ENCODE measurements around the gene APLNR. TPM values are rescaled to one million over a fixed set of nuclear protein-coding genes. Genes with fewer than 3 reads are reported as not detected.
A peak's percentile ranks its signal among the peaks of the same experiment; 100 is the strongest.
"Not testable (repeated sequence)": the region's sequence is repeated elsewhere in the genome, so short reads cannot be mapped to it uniquely, and the experiment has no call there.

APLNR gene
- 100 to 1,000 TPM; 126 to 174 (median 152) TPM for polyA plus RNA-seq (ENCODE audit: insufficient read depth in 1 of 5, insufficient read length in 5 of 5, low replicate concordance in 1 of 5)
- long read RNA-seq, donor 1, transcript APLNR-201 (2 exons, 1,726 nt), result minor isoform, 5 of 346 reads
- long read RNA-seq, donor 1, transcript APLNR-202 (1 exons, 3,609 nt), result major isoform, 341 of 346 reads
- long read RNA-seq, donor 1, partial matches to known transcripts, result 0 of 346 reads
- long read RNA-seq, donor 1, other reads (novel, unspliced or antisense), result 0 of 346 reads
- long read RNA-seq, donor 2, transcript APLNR-201 (2 exons, 1,726 nt), result minor isoform, 5 of 132 reads
- long read RNA-seq, donor 2, transcript APLNR-202 (1 exons, 3,609 nt), result major isoform, 127 of 132 reads
- long read RNA-seq, donor 2, partial matches to known transcripts, result 0 of 132 reads
- long read RNA-seq, donor 2, other reads (novel, unspliced or antisense), result 0 of 132 reads
- long read RNA-seq, donor 3, transcript APLNR-201 (2 exons, 1,726 nt), result minor isoform, 5 of 195 reads
- long read RNA-seq, donor 3, transcript APLNR-202 (1 exons, 3,609 nt), result major isoform, 190 of 195 reads
- long read RNA-seq, donor 3, partial matches to known transcripts, result 0 of 195 reads
- long read RNA-seq, donor 3, other reads (novel, unspliced or antisense), result 0 of 195 reads
- long read RNA-seq, donor 4, transcript APLNR-202 (1 exons, 3,609 nt), result major isoform, 131 of 135 reads
- long read RNA-seq, donor 4, partial matches to known transcripts, result 0 of 135 reads
- long read RNA-seq, donor 4, other reads (novel, unspliced or antisense), result 0 of 135 reads
- long read RNA-seq, donor 5, transcript APLNR-202 (1 exons, 3,609 nt), result major isoform, 256 of 257 reads
- long read RNA-seq, donor 5, partial matches to known transcripts, result 0 of 257 reads
- long read RNA-seq, donor 5, other reads (novel, unspliced or antisense), result 0 of 257 reads
- long read RNA-seq, donor 6, transcript APLNR-202 (1 exons, 3,609 nt), result major isoform, 210 of 214 reads
- long read RNA-seq, donor 6, partial matches to known transcripts, result 0 of 214 reads
- long read RNA-seq, donor 6, other reads (novel, unspliced or antisense), result 0 of 214 reads
- long read RNA-seq, donor 7, transcript APLNR-202 (1 exons, 3,609 nt), result major isoform, 152 of 157 reads
- long read RNA-seq, donor 7, transcript APLNR-201 (2 exons, 1,726 nt), result minor isoform, 5 of 157 reads
- long read RNA-seq, donor 7, partial matches to known transcripts, result 0 of 157 reads
- long read RNA-seq, donor 7, other reads (novel, unspliced or antisense), result 0 of 157 reads
- long read RNA-seq, donor 8, transcript APLNR-202 (1 exons, 3,609 nt), result major isoform, 102 of 105 reads
- long read RNA-seq, donor 8, partial matches to known transcripts, result 0 of 105 reads
- long read RNA-seq, donor 8, other reads (novel, unspliced or antisense), result 0 of 105 reads

GRCh38 chr11:57237204-57237681 lies at the start of gene APLNR:
APLNR (minus strand) TSS chr11:57237250; CDS start chr11:57237004, 246 bp downstream.
- no peak for DNase-seq

DNA sequence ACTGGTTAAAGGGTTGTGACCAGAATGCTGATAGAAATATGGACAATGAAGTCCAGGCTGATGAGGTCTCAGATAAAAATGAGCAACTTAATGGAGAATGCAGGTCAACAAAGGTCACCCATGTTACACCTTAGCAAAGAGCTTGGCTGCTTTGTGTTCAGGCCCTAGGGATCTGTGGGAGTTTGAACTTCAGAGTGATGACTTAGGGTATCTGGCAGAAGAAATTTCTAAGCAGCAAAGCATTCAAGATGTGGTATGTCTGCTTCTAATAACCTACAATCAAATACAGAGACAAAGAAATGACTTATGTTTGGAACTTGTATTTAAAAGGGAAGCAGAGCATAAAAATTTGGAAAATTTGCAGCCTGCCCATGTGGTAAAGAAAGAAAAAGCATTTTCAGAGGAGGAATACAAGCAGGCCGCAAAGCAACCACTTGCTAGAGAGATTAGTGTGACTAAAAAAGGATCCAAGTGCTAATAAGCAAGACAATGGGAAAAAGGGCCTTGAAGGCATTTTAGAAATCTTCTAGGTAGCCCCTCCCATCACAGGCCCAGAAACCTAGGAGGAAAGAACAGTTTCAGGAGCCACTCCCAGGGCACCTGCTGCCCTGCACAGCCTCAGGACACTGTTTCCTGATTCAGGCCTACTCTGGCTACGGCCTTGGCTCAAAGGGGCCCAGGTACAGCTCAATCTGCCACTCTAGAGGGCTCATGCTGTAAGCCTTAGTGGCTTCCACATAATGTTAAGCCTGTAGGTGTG lies 46.4 kb upstream of the APLNR start:
- DNase-seq, result no peak

DNA sequence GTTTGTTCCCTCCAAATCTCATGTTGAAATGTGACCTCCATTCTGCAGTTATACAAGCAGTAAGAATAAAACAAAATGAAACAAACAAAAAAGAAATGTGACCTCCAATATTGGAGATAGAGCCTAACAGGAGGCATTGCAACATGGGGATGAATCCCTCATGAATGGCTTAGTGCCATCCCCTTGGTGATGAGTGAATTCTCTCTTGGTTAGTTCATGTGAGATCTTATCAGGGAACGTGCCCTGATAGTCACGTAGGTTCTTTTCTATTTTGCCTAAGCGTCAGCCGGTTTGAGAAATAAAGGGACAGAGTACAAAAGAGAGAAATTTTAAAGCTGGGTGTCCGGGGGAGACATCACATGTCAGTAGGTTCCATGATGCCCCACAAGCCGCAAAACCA lies 44.5 kb upstream of the APLNR start:
- not testable (repeated sequence) for DNase-seq

- DNase-seq, result no peak
These were observed 42.1 kb upstream of the APLNR start for GRCh38 chr11:57279116-57279515.

- DNase-seq, result no peak
These were observed 41.7 kb upstream of the APLNR start for GRCh38 chr11:57278721-57279095.

DNA sequence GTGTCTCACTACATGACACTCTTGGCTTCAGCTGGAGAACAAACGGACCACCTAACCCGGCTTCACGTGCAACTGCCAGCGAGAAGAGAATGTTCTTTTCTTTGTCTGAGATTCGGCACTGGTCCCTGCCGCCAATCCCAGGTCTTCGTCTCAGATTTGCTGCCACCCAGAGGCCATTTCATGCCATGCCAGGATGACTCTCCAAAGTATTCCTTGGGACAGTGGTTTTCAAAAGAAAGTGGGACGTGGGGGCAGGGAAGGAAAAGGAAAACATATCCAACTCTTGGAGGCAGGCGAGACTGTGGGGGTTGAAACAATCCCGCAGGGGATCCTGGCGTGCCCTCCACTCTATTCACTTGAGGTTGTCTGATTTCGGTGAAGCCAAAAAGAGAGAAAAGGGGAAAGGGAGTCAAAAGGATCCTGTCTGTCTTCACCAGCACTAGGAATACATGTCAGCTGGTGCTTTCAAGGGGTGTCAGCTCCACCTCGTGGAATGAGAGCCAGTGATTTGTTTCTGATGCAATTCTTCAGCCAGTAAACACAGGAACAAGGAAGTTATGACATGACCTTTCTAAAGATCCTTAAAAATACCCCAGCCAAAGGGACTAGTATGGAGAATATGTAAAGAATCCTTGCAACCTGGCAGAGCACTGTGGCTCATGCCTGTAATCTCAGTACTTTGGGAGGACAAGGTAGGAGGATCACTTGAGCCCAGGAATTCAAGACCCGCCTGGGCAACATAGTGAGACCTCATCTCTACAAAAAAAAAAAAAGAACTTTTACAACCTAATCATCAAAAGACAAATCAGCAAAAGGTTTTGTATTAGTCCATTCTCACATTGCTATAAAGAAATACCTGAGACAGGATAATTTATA lies 41.0 kb upstream of the APLNR start:
- DNase-seq, result peak; percentile 68 to 74

GRCh38 chr11:57276971-57277675 lies 40.1 kb upstream of the APLNR start:
- DNase-seq, result no peak

GRCh38 chr11:57276169-57276970 lies 39.3 kb upstream of the APLNR start:
- DNase-seq, result no peak

GRCh38 chr11:57275582-57275981 lies 38.5 kb upstream of the APLNR start:
- no peak for DNase-seq

GRCh38 chr11:57274904-57275498 lies 38.0 kb upstream of the APLNR start:
- no peak for DNase-seq

DNA sequence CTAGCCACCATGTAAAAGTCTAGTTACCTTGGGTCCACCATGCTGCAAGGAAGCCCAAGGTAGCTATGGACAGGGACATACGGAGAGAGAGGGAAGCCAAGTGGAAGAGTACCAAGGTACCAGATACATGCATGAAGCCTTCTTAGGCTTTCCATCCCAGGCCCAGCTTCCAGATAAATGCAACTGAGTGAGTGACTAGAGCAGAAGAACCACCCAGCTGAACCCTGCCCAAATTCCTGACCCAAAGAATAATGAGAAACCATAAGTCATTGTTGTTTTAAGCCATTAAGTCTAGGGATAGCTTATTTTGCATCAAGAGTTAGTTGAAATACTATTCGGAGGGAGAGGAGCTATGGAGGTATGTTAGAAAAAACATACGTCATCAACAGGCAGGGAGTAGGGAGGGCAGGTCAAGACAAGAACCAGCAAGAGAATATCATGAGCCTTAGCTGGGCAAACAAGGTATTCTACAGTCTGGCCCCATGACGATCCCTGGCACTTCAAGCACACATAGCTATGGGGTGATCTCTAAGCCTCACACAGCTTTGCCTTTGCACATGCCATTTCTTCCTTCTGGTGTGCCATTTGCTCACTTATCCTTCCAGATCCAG lies 36.5 kb upstream of the APLNR start:
- no peak for DNase-seq

DNA sequence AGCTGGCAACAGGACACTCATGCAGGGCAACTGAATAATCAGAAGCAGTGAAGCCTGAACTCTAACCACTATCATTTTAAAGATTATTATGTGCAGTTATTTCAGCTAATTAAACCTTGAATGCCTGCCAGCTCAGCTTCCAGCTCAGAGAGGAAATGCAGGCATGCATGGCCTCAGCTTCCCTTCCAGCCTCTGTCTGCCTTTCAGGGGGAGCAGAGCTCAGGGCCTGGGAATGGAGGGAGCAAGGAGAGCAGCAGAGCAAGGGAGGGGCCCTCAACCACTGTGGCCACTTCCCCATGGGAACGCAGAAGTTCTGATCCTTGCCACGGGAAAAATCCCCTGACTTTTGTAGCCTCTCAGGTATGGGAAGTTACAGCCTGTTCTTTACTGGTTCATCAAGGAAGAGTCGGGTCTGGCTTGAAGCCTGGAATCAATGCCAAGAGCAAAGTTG lies 32.5 kb upstream of the APLNR start:
- no peak for DNase-seq

- DNase-seq, result no peak
These were observed 29.1 kb upstream of the APLNR start for GRCh38 chr11:57266157-57266556.

DNA sequence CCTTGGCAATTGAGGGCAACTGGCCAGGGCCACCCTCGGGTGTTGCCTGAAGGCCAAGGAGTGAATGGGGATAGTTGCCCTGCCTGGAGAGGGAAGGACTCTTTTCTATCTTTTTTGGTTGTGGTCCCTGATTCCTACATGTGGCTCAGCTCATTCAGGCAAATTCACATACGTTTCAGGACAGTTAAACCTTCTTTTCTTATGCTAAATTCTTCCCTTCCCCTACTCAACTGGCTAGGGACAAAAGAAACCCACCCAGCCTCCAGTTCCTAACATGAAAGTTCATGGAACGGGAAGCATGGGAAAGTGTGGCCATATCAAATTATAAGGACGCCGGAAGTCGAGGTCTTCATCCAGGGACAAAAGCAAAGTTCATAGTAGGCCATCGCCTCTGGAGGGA lies 26.3 kb upstream of the APLNR start:
- DNase-seq, result no peak

DNA sequence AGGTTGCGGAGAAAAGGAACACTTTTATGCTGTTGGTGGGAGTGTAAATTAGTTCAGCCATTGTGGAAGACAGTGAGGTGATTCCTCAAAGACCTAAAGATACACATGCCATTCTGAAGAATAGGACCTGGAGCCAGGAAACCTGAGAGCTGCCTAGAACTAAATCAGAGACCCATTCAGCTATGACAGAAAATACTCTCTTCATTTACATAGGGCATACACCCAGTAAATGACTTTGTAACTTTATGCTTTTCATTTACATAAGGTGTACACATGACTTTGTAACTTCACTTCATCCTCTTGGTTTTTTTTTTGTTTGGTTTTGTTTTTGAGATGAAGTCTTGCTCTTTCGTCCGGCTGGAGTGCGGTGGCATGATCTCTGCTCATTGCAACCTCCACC lies 25.1 kb upstream of the APLNR start:
- no peak for DNase-seq

DNA sequence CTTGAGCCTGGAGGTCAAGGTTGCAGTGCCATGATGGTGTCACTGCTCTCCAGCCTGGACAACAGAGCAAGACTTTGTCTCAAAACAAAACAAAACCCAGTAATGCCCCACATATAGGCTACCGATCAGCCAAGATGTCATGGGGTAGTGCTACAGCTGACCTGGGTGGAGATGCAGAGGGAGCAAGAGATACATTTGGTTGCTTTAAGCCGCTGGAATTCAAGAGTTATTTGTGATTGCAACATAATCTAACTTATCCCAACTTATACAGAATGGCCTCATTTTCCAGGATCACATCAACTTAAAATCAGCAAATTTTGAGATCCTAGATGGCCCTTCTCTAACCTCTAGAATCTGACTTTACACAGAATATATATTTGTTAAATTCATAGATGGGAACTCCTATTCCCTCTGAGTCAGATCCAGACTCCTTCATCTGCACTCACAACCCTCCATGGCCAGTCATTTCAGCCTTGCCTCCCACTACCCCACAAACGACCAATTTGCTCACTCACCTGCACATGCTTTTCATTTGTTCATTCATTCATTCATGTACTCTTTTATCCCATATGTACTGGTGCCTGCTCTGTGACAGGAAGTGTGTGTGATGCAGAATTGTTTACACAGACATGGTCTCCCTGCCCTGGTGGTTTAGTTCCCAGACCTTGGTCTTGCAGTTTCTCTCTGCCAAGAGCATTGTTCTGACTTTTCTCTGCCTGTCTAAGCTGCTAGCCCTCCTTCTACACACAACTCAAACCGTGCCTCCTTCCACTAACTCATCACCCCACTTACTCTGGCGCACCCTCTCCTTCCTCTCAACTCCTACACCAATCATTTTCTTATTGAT lies 24.1 kb upstream of the APLNR start:
- no peak for DNase-seq
